ENCODE data around the gene C4A. TPM values are rescaled to one million over a fixed set of nuclear protein-coding genes. Genes with fewer than 3 reads are reported as not detected.

Gene C4A
- polyA plus RNA-seq, 2 of the 4 experiments (the other 2 are of a cell fraction): 1.4 to 1.6 TPM

DNA sequence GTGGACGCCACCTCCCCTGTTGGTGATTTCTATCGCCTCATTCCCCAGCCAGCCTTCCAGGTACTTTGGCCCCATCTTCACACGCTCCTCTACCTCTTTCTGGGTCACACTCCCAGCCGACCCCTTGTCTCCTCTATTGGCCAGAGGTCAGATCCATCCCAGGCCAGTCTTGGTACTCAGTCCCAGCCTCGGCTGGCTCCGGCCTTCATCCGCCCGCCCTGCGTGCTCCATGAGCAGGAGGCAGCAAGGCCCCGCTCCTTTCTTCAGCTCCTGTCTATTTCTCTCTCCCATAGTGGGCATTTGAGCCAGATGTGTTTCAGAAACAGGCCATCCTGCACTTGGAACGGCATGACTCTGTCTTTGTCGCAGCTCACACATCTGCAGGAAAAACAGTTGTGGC lies 20.2 kb upstream of the C4A start:
- H3K4me1 ChIP-seq: peaks cover 13% of the 10 kb centered on the region; the same call in 2 of the 3 replicates
- ChIA-PET POLR2A (no interaction called here), CTCF (interaction anchor here (1.8 kb wide), 1 partner anchor 9 kb away, joined by 6 read pairs; no protein-coding TSS in a partner anchor)
- FAIRE-seq: no peak
- no peak for ATAC-seq
- H3K27ac ChIP-seq: no peak overlapping the region
- no peak overlapping the region for H3K4me2 ChIP-seq
- 95% methylated on average over 12 of the region's 12 CpGs for WGBS (ENCODE audit: missing lambda C conversion rate)
- no peak for DNase-seq (ENCODE audit: low read depth in 1 of 2, low spot score in 1 of 2)
- no peaks in the 10 kb centered on the region for H3K9me3 ChIP-seq
- H3K4me3 ChIP-seq: no peak overlapping the region
- no peak for TF ChIP-seq CBX8 (IDR thresholded peaks at IDR 0.05)
- no peak for TF ChIP-seq MAFK (IDR thresholded peaks at IDR 0.05; ENCODE audit: partially characterized antibody)
- no peak for TF ChIP-seq RFX5 (IDR thresholded peaks at IDR 0.05)
- no peak for TF ChIP-seq EHMT2 (IDR thresholded peaks at IDR 0.05; ENCODE audit: low read depth)
- no peak for TF ChIP-seq CBX2 (IDR thresholded peaks at IDR 0.05; ENCODE audit: borderline replicate concordance, low read depth)
- no peak for TF ChIP-seq ZNF302 (CRISPR knock-in tag; IDR thresholded peaks at IDR 0.05)
- no peak for TF ChIP-seq ZC3H11A (IDR thresholded peaks at IDR 0.05)
- no peak for TF ChIP-seq PHF8 (IDR thresholded peaks at IDR 0.05; ENCODE audit: borderline replicate concordance, low read depth)
- no peak for TF ChIP-seq NR3C1 (IDR thresholded peaks at IDR 0.05)
- TF ChIP-seq GATA3 (IDR thresholded peaks at IDR 0.05; ENCODE audit: borderline replicate concordance): no peak
- TF ChIP-seq, protein P1, sequence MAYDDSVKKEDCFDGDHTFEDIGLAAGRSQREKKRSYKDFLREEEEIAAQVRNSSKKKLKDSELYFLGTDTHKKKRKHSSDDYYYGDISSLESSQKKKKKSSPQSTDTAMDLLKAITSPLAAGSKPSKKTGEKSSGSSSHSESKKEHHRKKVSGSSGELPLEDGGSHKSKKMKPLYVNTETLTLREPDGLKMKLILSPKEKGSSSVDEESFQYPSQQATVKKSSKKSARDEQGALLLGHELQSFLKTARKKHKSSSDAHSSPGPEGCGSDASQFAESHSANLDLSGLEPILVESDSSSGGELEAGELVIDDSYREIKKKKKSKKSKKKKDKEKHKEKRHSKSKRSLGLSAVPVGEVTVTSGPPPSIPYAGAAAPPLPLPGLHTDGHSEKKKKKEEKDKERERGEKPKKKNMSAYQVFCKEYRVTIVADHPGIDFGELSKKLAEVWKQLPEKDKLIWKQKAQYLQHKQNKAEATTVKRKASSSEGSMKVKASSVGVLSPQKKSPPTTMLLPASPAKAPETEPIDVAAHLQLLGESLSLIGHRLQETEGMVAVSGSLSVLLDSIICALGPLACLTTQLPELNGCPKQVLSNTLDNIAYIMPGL (CRISPR knock-in tag; IDR thresholded peaks at IDR 0.05; ENCODE audit: borderline replicate concordance): no peak
- no peak for TF ChIP-seq RNF2 (IDR thresholded peaks at IDR 0.05; ENCODE audit: borderline replicate concordance, low read depth)
- no peak for TF ChIP-seq RCOR1 (IDR thresholded peaks at IDR 0.05; ENCODE audit: low read depth, low read length)
- TF ChIP-seq ZFP36 (IDR thresholded peaks at IDR 0.05; ENCODE audit: borderline replicate concordance, partially characterized antibody): no peak
- no peak for TF ChIP-seq HOXB5 (CRISPR knock-in tag; IDR thresholded peaks at IDR 0.05)
- TF ChIP-seq HEYL (CRISPR knock-in tag; IDR thresholded peaks at IDR 0.05): no peak
- TF ChIP-seq, protein P2, sequence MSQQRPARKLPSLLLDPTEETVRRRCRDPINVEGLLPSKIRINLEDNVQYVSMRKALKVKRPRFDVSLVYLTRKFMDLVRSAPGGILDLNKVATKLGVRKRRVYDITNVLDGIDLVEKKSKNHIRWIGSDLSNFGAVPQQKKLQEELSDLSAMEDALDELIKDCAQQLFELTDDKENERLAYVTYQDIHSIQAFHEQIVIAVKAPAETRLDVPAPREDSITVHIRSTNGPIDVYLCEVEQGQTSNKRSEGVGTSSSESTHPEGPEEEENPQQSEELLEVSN (IDR thresholded peaks at IDR 0.05; ENCODE audit: borderline replicate concordance, low read depth): no peak

DNA sequence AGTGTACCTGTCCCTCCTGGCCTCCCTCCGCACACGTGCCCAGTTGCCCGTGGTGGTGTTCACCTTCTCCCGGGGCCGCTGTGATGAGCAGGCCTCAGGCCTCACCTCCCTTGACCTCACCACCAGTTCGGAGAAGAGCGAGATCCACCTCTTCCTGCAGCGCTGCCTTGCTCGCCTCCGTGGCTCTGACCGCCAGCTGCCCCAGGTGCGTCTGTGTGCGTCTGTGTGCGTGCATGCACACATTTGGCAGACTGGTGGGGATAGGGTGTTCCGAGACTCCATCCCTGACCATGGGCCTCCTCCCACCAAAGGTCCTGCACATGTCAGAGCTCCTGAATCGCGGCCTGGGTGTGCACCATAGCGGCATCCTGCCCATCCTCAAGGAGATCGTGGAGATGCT lies 17.9 kb upstream of the C4A start:
- no peak for ATAC-seq
- TF ChIP-seq ZSCAN20 (CRISPR knock-in tag; IDR thresholded peaks at IDR 0.05): no peak
- TF ChIP-seq RCOR1 (IDR thresholded peaks at IDR 0.05; ENCODE audit: low read depth, low read length): no peak
- Histone ChIP-seq H3K4me2 (no peak overlapping the region), H3K27ac (no peak overlapping the region), H3K4me1 (peaks cover 5% of the 10 kb centered on the region; the same call in 2 of the 3 replicates), H3K9me3 (no peaks in the 10 kb centered on the region), H3K4me3 (no peak overlapping the region)
- ChIA-PET POLR2A (no interaction called here), CTCF (interaction anchor here (0.6 to 2.6 kb wide), 2 partner anchors 12 to 14 kb away, joined by 3 to 13 read pairs; no protein-coding TSS in a partner anchor)
- DNase-seq (ENCODE audit: low read depth in 1 of 2, low spot score in 1 of 2): no peak
- FAIRE-seq: no peak
- 97% methylated on average over 14 of the region's 19 CpGs for WGBS (ENCODE audit: missing lambda C conversion rate)

DNA sequence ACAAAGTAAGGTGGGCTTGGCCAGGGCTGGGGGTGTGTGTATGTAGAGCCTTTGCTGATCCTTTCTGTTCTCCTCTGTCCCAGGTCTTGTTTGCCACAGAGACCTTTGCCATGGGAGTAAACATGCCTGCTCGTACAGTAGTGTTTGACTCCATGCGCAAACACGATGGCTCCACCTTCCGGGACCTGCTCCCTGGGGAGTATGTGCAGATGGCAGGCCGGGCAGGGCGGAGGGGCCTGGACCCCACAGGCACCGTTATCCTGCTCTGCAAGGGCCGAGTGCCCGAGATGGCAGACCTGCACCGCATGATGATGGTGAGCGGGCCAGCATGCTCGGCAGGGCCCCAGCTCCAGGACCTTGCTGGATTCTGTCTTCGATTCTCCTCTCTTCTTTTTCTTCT lies 16.2 kb upstream of the C4A start:
- ATAC-seq (no peak), FAIRE-seq (no peak), DNase-seq (ENCODE audit: low read depth in 1 of 2, low spot score in 1 of 2) (no peak)
- H3K4me1 ChIP-seq: peaks cover 4% of the 10 kb centered on the region; the same call in 1 of the 3 replicates
- no peak overlapping the region for H3K27ac ChIP-seq
- H3K4me3 ChIP-seq: no peak overlapping the region
- H3K9me3 ChIP-seq: no peaks in the 10 kb centered on the region
- H3K4me2 ChIP-seq: no peak overlapping the region
- 95% methylated on average over 11 of the region's 13 CpGs for WGBS (ENCODE audit: missing lambda C conversion rate)
- no peak for TF ChIP-seq ZFP36 (IDR thresholded peaks at IDR 0.05; ENCODE audit: borderline replicate concordance, partially characterized antibody)
- no peak for TF ChIP-seq MYC (IDR thresholded peaks at IDR 0.05; ENCODE audit: borderline replicate concordance, low read length)
- TF ChIP-seq FOSL2 (IDR thresholded peaks at IDR 0.05): no peak
- TF ChIP-seq FOSL2 (CRISPR knock-in tag; IDR thresholded peaks at IDR 0.05): no peak
- TF ChIP-seq, protein P3, sequence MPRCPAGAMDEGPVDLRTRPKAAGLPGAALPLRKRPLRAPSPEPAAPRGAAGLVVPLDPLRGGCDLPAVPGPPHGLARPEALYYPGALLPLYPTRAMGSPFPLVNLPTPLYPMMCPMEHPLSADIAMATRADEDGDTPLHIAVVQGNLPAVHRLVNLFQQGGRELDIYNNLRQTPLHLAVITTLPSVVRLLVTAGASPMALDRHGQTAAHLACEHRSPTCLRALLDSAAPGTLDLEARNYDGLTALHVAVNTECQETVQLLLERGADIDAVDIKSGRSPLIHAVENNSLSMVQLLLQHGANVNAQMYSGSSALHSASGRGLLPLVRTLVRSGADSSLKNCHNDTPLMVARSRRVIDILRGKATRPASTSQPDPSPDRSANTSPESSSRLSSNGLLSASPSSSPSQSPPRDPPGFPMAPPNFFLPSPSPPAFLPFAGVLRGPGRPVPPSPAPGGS (IDR thresholded peaks at IDR 0.05): no peak
- TF ChIP-seq, protein P1 (CRISPR knock-in tag; IDR thresholded peaks at IDR 0.05; ENCODE audit: borderline replicate concordance): no peak
- TF ChIP-seq, protein P4, sequence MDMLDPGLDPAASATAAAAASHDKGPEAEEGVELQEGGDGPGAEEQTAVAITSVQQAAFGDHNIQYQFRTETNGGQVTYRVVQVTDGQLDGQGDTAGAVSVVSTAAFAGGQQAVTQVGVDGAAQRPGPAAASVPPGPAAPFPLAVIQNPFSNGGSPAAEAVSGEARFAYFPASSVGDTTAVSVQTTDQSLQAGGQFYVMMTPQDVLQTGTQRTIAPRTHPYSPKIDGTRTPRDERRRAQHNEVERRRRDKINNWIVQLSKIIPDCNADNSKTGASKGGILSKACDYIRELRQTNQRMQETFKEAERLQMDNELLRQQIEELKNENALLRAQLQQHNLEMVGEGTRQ (IDR thresholded peaks at IDR 0.05): no peak
- POLR2A ChIA-PET: no interaction called here
- CTCF ChIA-PET: interaction anchor here (0.6 to 1.4 kb wide), 4 partner anchors 14 to 367 kb away, joined by 3 to 9 read pairs (median 3); no protein-coding TSS in a partner anchor
